Neuronal stem cell (in vitro differentiated cells): ENCODE results near the gene PRPF38A.

Source experiments
- DNase-seq: peaks from one replicate; pipeline ENCODE4 v3.0.0-alpha.2; 2013; ENCODE audit warnings: low spot score
- H2AFZ ChIP-seq: one replicate; pipeline ENCODE4 v1.6.1; 2013; ENCODE audit warnings: mild to moderate bottlenecking, low read length, inconsistent platforms
- H2AK5ac ChIP-seq: 2 replicates; pipeline ENCODE4 v1.6.1; 2013; ENCODE audit warnings: low read depth, mild to moderate bottlenecking, inconsistent platforms, low read length, moderate library complexity, mixed read lengths
- H2BK120ac ChIP-seq: 2 replicates; pipeline ENCODE4 v1.6.1; 2013; ENCODE audit warnings: low read depth, mild to moderate bottlenecking, inconsistent platforms, low read length, moderate library complexity, mixed read lengths
- H2BK12ac ChIP-seq: one replicate; pipeline ENCODE4 v1.6.1; 2013; ENCODE audit warnings: low read length, inconsistent platforms
- H2BK15ac ChIP-seq: 2 replicates; pipeline ENCODE4 v1.6.1; 2013; ENCODE audit warnings: mild to moderate bottlenecking, low read length, inconsistent platforms, mixed read lengths
- H2BK5ac ChIP-seq: one replicate; pipeline ENCODE4 v1.6.1; 2013; ENCODE audit warnings: inconsistent platforms, mild to moderate bottlenecking, low read length, moderate library complexity
- H3K14ac ChIP-seq: one replicate; pipeline ENCODE4 v1.6.1; 2013; ENCODE audit warnings: low read length, inconsistent platforms
- H3K18ac ChIP-seq: 2 replicates; pipeline ENCODE4 v1.6.1; 2013; ENCODE audit warnings: low read length, inconsistent platforms
- H3K23ac ChIP-seq: 2 replicates; pipeline ENCODE4 v1.6.1; 2013; ENCODE audit warnings: low read depth, mild to moderate bottlenecking, mixed read lengths, low read length, inconsistent platforms; ENCODE audit not compliant: poor library complexity
- H3K27ac ChIP-seq: replicated peaks from 3 replicates; pipeline ENCODE4 v1.5.1; 2013; ENCODE audit warnings: low read length, inconsistent platforms
- H3K27me3 ChIP-seq, 3 experiments: 2 replicates each; pipeline ENCODE4 v1.6.1; 2013; ENCODE audit warnings: low read length in 3 of 3, mild to moderate bottlenecking in 2 of 3, inconsistent platforms in 1 of 3, low read depth in 1 of 3, mixed read lengths in 1 of 3, moderate library complexity in 1 of 3; ENCODE audit not compliant: control insufficient read depth in 3 of 3, insufficient read depth in 3 of 3
- H3K36me3 ChIP-seq, 2 donors: replicated peaks in 1 of 2; 2 replicates each; pipeline ENCODE4 v1.6.1; 2013; ENCODE audit warnings: low read length in 2 of 2; ENCODE audit not compliant: control insufficient read depth in 2 of 2, insufficient read depth in 2 of 2
- H3K4ac ChIP-seq: 2 replicates; pipeline ENCODE4 v1.6.1; 2013; ENCODE audit warnings: inconsistent platforms, mild to moderate bottlenecking, low read length, moderate library complexity
- H3K4me1 ChIP-seq, 2 donors: 1 replicate in 1 of 2; 2 replicates in 1 of 2; pipeline ENCODE4 v1.6.1; 2013; ENCODE audit warnings: low read length in 2 of 2, low read depth in 1 of 2; ENCODE audit not compliant: control insufficient read depth in 2 of 2, insufficient read depth in 1 of 2
- H3K4me2 ChIP-seq: one replicate; pipeline ENCODE4 v1.6.1; 2013; ENCODE audit warnings: mild to moderate bottlenecking, low read length, inconsistent platforms; ENCODE audit not compliant: insufficient read depth, poor library complexity, severe bottlenecking
- H3K4me3 ChIP-seq, 2 donors: 2 replicates each; pipeline ENCODE4 v1.5.1; 2013; ENCODE audit warnings: low read length in 2 of 2, mild to moderate bottlenecking in 2 of 2, inconsistent platforms in 1 of 2, moderate library complexity in 1 of 2
- H3K79me1 ChIP-seq: one replicate; pipeline ENCODE4 v1.6.1; 2013; ENCODE audit warnings: low read depth, mild to moderate bottlenecking, inconsistent platforms, low read length, moderate library complexity
- H3K9ac ChIP-seq: one replicate; pipeline ENCODE4 v1.6.1; 2013; ENCODE audit warnings: mild to moderate bottlenecking, low read depth, low read length, inconsistent platforms; ENCODE audit not compliant: poor library complexity
- H3K9me3 ChIP-seq, 2 donors: replicated peaks in 1 of 2; 2 replicates each; pipeline versions ENCODE3 to v1.6.1; 2013; ENCODE audit warnings: low read length in 2 of 2, mild to moderate bottlenecking in 2 of 2, inconsistent platforms in 1 of 2, low read depth in 1 of 2, mixed read lengths in 1 of 2, moderate library complexity in 1 of 2; ENCODE audit not compliant: control insufficient read depth in 2 of 2, insufficient read depth in 1 of 2
- H4K8ac ChIP-seq: one replicate; pipeline ENCODE4 v1.6.1; 2013; ENCODE audit warnings: low read depth, mild to moderate bottlenecking, inconsistent platforms, low read length, moderate library complexity
- H4K91ac ChIP-seq: one replicate; pipeline ENCODE4 v1.6.1; 2013; ENCODE audit warnings: low read length, low read depth, mild to moderate bottlenecking, inconsistent platforms; ENCODE audit not compliant: poor library complexity
- WGBS, 2 donors: extraction: QIAGEN DNeasy Blood & Tissue Kit; methylation state at CpG; one replicate each; pipeline ENCODE4 v1.1.7; 2013; ENCODE audit warnings: missing lambda C conversion rate in 2 of 2, mixed read lengths in 1 of 2; ENCODE audit not compliant: insufficient read length in 2 of 2, insufficient replicate concordance in 1 of 2; ENCODE audit errors: extremely low coverage in 2 of 2; 5-methylcytosine and 5-hydroxymethylcytosine counted together

Gene PRPF38A

GRCh38 chr1:52426371-52426770, 22.0 kb downstream of the PRPF38A start:
- Histone ChIP-seq H4K8ac (no peak overlapping the region), H3K18ac (no peak overlapping the region), H3K14ac (no peak overlapping the region), H4K91ac (no peak overlapping the region), H3K36me3 (peaks cover 20 to 96% of the 10 kb centered on the region in 2 donors), H3K27me3 (no peaks in the 10 kb centered on the region), H3K79me1 (peaks cover 4% of the 10 kb centered on the region), H3K9ac (no peak overlapping the region), H2AK5ac (no peak overlapping the region), H2BK12ac (no peak overlapping the region), H3K23ac (no peak overlapping the region), H3K27ac (no peak overlapping the region), H3K4me1 (peaks cover 0 to 1% of the 10 kb centered on the region in 2 donors), H3K4me3 (no peak overlapping the region), H2AFZ (no peak overlapping the region), H3K4ac (no peak overlapping the region), H2BK5ac (no peak overlapping the region), H2BK15ac (no peak overlapping the region), H2BK120ac (no peak overlapping the region), H3K4me2 (no peak overlapping the region), H3K9me3 (peaks cover 0 to 3% of the 10 kb centered on the region in 2 donors)
- no peak for DNase-seq
- WGBS, 2 donors, result no CpG with 5 or more reads among the region's 3 CpGs

GRCh38 chr1:52427152-52427551, 22.8 kb downstream of the PRPF38A start:
- WGBS, 2 donors, result no CpG with 5 or more reads among the region's 1 CpG
- Histone ChIP-seq H3K4me3 (no peak overlapping the region), H4K8ac (no peak overlapping the region), H3K27ac (no peak overlapping the region), H2BK12ac (no peak overlapping the region), H3K18ac (no peak overlapping the region), H2BK5ac (no peak overlapping the region), H3K14ac (no peak overlapping the region), H3K9me3 (peaks cover 0 to 3% of the 10 kb centered on the region in 2 donors), H3K79me1 (peaks cover 4% of the 10 kb centered on the region), H3K27me3 (no peaks in the 10 kb centered on the region), H2BK120ac (no peak overlapping the region), H2BK15ac (no peak overlapping the region), H2AFZ (no peak overlapping the region), H3K23ac (no peak overlapping the region), H3K4me2 (no peak overlapping the region), H3K4ac (no peak overlapping the region), H3K9ac (no peak overlapping the region), H3K36me3 (peaks cover 23 to 96% of the 10 kb centered on the region in 2 donors), H2AK5ac (no peak overlapping the region), H3K4me1 (peaks cover 0 to 1% of the 10 kb centered on the region in 2 donors), H4K91ac (no peak overlapping the region)
- no peak for DNase-seq

GRCh38 chr1:52432807-52433206, 28.4 kb downstream of the PRPF38A start:
- Histone ChIP-seq H3K4me1 (no peaks in the 10 kb centered on the region), H4K91ac (no peak overlapping the region), H2BK5ac (no peak overlapping the region), H3K9ac (no peak overlapping the region), H3K14ac (no peak overlapping the region), H3K27me3 (no peaks in the 10 kb centered on the region), H2BK120ac (no peak overlapping the region), H2BK15ac (no peak overlapping the region), H3K4ac (no peak overlapping the region), H3K36me3 (peaks cover 23 to 94% of the 10 kb centered on the region in 2 donors), H3K79me1 (no peaks in the 10 kb centered on the region), H3K9me3 (peaks cover 0 to 3% of the 10 kb centered on the region in 2 donors), H2AK5ac (no peak overlapping the region), H2BK12ac (no peak overlapping the region), H3K23ac (no peak overlapping the region), H2AFZ (no peak overlapping the region), H4K8ac (no peak overlapping the region), H3K18ac (no peak overlapping the region), H3K4me3 (no peak overlapping the region), H3K27ac (no peak overlapping the region), H3K4me2 (no peak overlapping the region)
- no CpG with 5 or more reads among the region's 8 CpGs for WGBS, 2 donors
- DNase-seq, result no peak

GRCh38 chr1:52435211-52435610, 30.8 kb downstream of the PRPF38A start:
- no CpG with 5 or more reads among the region's 1 CpG for WGBS, 2 donors
- Histone ChIP-seq H2AK5ac (no peak overlapping the region), H3K4me2 (no peak overlapping the region), H3K4me1 (no peaks in the 10 kb centered on the region), H3K27me3 (no peaks in the 10 kb centered on the region), H3K9ac (no peak overlapping the region), H3K23ac (no peak overlapping the region), H3K27ac (no peak overlapping the region), H4K8ac (no peak overlapping the region), H3K36me3 (peaks cover 21 to 98% of the 10 kb centered on the region in 2 donors), H3K79me1 (no peaks in the 10 kb centered on the region), H3K4ac (no peak overlapping the region), H2BK12ac (no peak overlapping the region), H3K9me3 (peaks cover 0 to 3% of the 10 kb centered on the region in 2 donors), H3K14ac (no peak overlapping the region), H2AFZ (no peak overlapping the region), H4K91ac (no peak overlapping the region), H3K18ac (no peak overlapping the region), H2BK120ac (no peak overlapping the region), H2BK5ac (no peak overlapping the region), H3K4me3 (no peak overlapping the region), H2BK15ac (no peak overlapping the region)
- DNase-seq, result no peak
